ENCODE data around the gene SCYL3.

DNA sequence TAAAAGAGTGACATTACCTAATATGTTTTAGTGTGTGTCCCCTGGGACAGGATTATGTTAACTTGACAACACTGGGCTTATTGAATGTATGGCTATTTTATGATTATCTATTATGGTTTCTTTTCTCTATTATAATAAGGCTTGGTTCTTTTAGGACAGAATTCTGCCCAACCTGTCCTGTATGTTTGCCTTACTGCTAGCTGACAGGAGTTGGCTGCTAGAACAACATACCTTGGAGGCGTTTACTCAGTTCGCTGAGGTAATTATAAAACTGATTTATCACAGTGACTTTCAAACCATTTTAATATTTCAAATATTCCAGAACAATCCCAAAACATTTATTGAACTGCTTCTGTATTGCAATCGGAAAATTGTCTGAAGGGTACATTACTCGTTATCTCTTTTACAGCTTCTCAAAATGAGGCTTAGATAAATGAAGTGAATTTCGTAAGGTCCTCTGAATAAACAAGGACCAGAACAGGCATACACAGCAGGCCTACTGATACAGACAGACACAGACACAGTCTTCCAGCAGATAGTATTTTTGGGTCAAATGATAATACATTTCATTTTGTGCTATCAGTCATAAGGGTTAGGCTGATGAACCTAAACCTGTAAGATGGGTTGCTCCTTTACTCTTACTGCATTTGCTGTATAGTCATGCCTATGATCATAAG lies 44.2 kb downstream of the SCYL3 start:
- TF ChIP-seq, protein P1, sequence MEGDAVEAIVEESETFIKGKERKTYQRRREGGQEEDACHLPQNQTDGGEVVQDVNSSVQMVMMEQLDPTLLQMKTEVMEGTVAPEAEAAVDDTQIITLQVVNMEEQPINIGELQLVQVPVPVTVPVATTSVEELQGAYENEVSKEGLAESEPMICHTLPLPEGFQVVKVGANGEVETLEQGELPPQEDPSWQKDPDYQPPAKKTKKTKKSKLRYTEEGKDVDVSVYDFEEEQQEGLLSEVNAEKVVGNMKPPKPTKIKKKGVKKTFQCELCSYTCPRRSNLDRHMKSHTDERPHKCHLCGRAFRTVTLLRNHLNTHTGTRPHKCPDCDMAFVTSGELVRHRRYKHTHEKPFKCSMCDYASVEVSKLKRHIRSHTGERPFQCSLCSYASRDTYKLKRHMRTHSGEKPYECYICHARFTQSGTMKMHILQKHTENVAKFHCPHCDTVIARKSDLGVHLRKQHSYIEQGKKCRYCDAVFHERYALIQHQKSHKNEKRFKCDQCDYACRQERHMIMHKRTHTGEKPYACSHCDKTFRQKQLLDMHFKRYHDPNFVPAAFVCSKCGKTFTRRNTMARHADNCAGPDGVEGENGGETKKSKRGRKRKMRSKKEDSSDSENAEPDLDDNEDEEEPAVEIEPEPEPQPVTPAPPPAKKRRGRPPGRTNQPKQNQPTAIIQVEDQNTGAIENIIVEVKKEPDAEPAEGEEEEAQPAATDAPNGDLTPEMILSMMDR (IDR thresholded peaks at IDR 0.05; ENCODE audit: insufficient read depth, low read length, poor library complexity, severe bottlenecking) = no peak
- no peak for TF ChIP-seq EZH2phosphoT487 (conservative IDR thresholded peaks at IDR 0.05; ENCODE audit: low read length)
